Measurements from ENCODE around the gene LRRFIP1.

GRCh38 chr2:237616373-237616733 is 11.0 kb upstream of the LRRFIP1 start:
- TF ChIP-seq CTCF (IDR thresholded peaks at IDR 0.05; ENCODE audit: insufficient read depth, low read length) (no peak), POLR2AphosphoS5 (IDR thresholded peaks at IDR 0.05; ENCODE audit: low read depth) (no peak), GABPA (IDR thresholded peaks at IDR 0.05; ENCODE audit: low read depth) (no peak), SPI1 (IDR thresholded peaks at IDR 0.05; ENCODE audit: borderline replicate concordance, low read depth) (no peak)
